WTC11 (cell line): ENCODE data around the gene SPDL1. TPM values are rescaled to one million over a fixed set of nuclear protein-coding genes. Genes with fewer than 3 reads are reported as not detected.

Experiments
- ATAC-seq: fragments of 200-7000 bp; cut with Tn5 transposase; 2 replicates; pipeline ENCODE4 v1.10.0; 2021; ENCODE audit warnings: mild to moderate bottlenecking, moderate library complexity
- CTCF ChIA-PET: fragments of 300-600 bp; sonication (Branson Sonifier 250); formaldehyde crosslinking; loops from one replicate; lab custom pipeline; 2021; ENCODE audit warnings: antibody characterized with exemption; lab: Charles Lee
- POLR2A ChIA-PET: fragments of 350-600 bp; sonication (Branson Sonifier 250); formaldehyde crosslinking; loops from one replicate; lab custom pipeline; 2021; ENCODE audit warnings: antibody characterized with exemption; lab: Charles Lee
- DNase-seq: peaks from one replicate; pipeline ENCODE4 v3.0.0; 2021; ENCODE audit warnings: low spot score
- H3K27ac Mint-ChIP-seq: 2 replicates; pipeline ENCODE4 v1.8.0; 2021; ENCODE audit warnings: mixed read lengths
- H3K27me3 Mint-ChIP-seq: 2 replicates; pipeline ENCODE4 v1.8.0; 2021; ENCODE audit warnings: low read depth, mild to moderate bottlenecking, moderate library complexity, mixed read lengths
- H3K36me3 Mint-ChIP-seq: 2 replicates; pipeline ENCODE4 v1.8.0; 2021; ENCODE audit warnings: mixed read lengths
- H3K4me1 Mint-ChIP-seq: 2 replicates; pipeline ENCODE4 v1.8.0; 2022; ENCODE audit warnings: mixed read lengths
- H3K4me3 Mint-ChIP-seq: 2 replicates; pipeline ENCODE4 v1.8.0; 2021; ENCODE audit warnings: mild to moderate bottlenecking, moderate library complexity, mixed read lengths
- H3K9me3 Mint-ChIP-seq: 2 replicates; pipeline ENCODE4 v1.8.0; 2021; ENCODE audit warnings: mixed read lengths
- EMX1 ChIP-seq: fragments of 250-450 bp; sonication (Bioruptor Pico); IDR thresholded peaks from 2 replicates; pipeline ENCODE4 v1.8.0; 2021; ENCODE audit warnings: mild to moderate bottlenecking
- ETV6 ChIP-seq: sonication (generic); formaldehyde crosslinking; IDR thresholded peaks from 2 replicates; pipeline ENCODE4 v1.8.1; 2022; ENCODE audit warnings: mild to moderate bottlenecking, missing genetic modification reagents
- NR1H2 ChIP-seq: sonication (generic); formaldehyde crosslinking; IDR thresholded peaks from 2 replicates; pipeline ENCODE4 v1.9.0; 2021; ENCODE audit warnings: mild to moderate bottlenecking, moderate library complexity, missing genetic modification reagents
- TCF7 ChIP-seq: sonication (generic); formaldehyde crosslinking; IDR thresholded peaks from 2 replicates; pipeline ENCODE4 v1.8.0; 2022; ENCODE audit warnings: mild to moderate bottlenecking, low read depth, missing genetic modification reagents, moderate library complexity
- ZNF416 ChIP-seq: fragments of 250-450 bp; sonication (Bioruptor Pico); IDR thresholded peaks from 2 replicates; pipeline ENCODE4 v1.9.0; 2021; ENCODE audit warnings: mild to moderate bottlenecking, inconsistent platforms
- total RNA-seq: library from RNA; stranded (reverse); gene quantifications from 3 replicates; pipeline ENCODE4 v1.2.3, GENCODE V29; 2021
- TF ChIP-seq, protein P1 (sequence below): fragments of 200-600 bp; IDR thresholded peaks from 2 replicates; pipeline ENCODE4 v1.8.0; 2022; ENCODE audit warnings: antibody characterized with exemption
- TF ChIP-seq, protein P2 (sequence below): sonication (generic); formaldehyde crosslinking; IDR thresholded peaks from 2 replicates; pipeline ENCODE4 v1.8.0; 2022; ENCODE audit warnings: mild to moderate bottlenecking, missing genetic modification reagents
- TF ChIP-seq, protein P3 (sequence below): sonication (generic); formaldehyde crosslinking; IDR thresholded peaks from 2 replicates; pipeline ENCODE4 v1.8.0; 2023; ENCODE audit warnings: missing genetic modification reagents
- TF ChIP-seq, protein P4 (sequence below): fragments of 250-450 bp; sonication (Bioruptor Pico); conservative IDR thresholded peaks from 2 replicates; pipeline ENCODE4 v1.9.0; 2021; ENCODE audit warnings: mild to moderate bottlenecking

The SPDL1 gene
- total RNA-seq, 1 experiment from 2014 or later, result 35.1 TPM

DNA sequence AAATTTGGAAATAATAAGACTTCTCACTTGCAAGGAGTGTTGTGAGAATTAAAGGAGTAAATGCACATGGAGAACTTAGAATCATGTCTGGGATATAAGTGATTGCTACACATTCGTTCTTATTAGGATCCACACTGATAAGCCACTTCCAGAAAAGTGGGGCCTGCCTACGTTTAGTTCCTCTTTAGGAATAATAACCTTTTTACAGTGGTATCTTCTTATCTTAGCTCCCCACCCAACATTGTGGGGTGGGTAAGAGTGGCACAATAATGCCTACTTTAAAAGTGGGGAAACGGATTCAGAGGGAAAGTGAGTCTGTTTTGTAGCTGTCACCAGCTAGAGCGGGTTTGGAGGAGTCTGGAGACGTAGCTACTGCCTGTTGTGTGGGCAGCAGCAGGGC is 69.5 kb downstream of the SPDL1 start:
- H3K27ac Mint-ChIP-seq, result no peak overlapping the region
- TF ChIP-seq, protein P1, sequence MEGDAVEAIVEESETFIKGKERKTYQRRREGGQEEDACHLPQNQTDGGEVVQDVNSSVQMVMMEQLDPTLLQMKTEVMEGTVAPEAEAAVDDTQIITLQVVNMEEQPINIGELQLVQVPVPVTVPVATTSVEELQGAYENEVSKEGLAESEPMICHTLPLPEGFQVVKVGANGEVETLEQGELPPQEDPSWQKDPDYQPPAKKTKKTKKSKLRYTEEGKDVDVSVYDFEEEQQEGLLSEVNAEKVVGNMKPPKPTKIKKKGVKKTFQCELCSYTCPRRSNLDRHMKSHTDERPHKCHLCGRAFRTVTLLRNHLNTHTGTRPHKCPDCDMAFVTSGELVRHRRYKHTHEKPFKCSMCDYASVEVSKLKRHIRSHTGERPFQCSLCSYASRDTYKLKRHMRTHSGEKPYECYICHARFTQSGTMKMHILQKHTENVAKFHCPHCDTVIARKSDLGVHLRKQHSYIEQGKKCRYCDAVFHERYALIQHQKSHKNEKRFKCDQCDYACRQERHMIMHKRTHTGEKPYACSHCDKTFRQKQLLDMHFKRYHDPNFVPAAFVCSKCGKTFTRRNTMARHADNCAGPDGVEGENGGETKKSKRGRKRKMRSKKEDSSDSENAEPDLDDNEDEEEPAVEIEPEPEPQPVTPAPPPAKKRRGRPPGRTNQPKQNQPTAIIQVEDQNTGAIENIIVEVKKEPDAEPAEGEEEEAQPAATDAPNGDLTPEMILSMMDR, result no peak
- TF ChIP-seq, protein P2, sequence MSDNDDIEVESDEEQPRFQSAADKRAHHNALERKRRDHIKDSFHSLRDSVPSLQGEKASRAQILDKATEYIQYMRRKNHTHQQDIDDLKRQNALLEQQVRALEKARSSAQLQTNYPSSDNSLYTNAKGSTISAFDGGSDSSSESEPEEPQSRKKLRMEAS (CRISPR knock-in tag), result no peak
- TF ChIP-seq, protein P3, sequence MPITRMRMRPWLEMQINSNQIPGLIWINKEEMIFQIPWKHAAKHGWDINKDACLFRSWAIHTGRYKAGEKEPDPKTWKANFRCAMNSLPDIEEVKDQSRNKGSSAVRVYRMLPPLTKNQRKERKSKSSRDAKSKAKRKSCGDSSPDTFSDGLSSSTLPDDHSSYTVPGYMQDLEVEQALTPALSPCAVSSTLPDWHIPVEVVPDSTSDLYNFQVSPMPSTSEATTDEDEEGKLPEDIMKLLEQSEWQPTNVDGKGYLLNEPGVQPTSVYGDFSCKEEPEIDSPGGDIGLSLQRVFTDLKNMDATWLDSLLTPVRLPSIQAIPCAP (CRISPR knock-in tag), result no peak
- TF ChIP-seq NR1H2 (CRISPR knock-in tag), result no peak
- no peak for TF ChIP-seq EMX1 (CRISPR knock-in tag)
- TF ChIP-seq, protein P4, sequence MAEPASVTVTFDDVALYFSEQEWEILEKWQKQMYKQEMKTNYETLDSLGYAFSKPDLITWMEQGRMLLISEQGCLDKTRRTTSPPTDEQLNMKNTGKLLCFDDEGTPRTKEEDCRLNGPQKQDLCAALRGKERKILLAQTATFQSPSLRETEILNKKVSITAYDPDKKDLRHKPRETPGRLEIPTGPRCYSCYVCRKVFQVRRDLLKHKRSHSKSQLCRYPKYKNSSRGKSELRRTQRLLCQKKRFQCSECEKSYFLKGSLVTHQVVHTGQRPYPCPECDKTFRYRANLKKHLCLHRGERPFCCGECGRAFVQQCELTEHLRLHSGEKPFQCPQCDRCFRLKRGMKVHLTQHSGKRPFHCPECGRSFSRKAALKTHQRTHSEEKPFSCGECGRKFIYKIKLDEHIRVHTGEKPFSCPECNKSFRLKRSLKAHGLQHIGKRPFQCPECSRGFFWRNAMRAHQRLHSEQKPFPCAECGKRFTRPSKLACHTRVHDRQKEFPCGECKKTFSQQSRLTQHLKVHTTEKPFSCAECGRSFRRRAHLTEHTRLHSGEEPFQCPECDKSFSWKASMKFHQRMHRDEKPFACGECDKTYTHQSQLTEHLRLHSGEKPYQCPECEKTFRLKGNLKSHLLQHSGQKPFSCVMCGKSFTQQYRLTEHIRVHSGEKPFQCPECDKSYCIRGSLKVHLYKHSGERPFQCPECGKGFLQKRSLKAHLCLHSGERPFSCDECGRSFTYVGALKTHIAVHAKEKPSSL (CRISPR knock-in tag), result no peak
- TF ChIP-seq ETV6 (CRISPR knock-in tag), result no peak
- no peak for TF ChIP-seq ZNF416 (CRISPR knock-in tag)
- no peak for TF ChIP-seq TCF7 (CRISPR knock-in tag)
- peaks cover 11% of the 10 kb centered on the region for H3K4me1 Mint-ChIP-seq
- H3K4me3 Mint-ChIP-seq, result no peak overlapping the region
- H3K36me3 Mint-ChIP-seq, result no peaks in the 10 kb centered on the region
- no peaks in the 10 kb centered on the region for H3K9me3 Mint-ChIP-seq
- ChIA-PET POLR2A (no interaction called here), CTCF (no interaction called here)
- no peak for DNase-seq
- no peak for ATAC-seq
- H3K27me3 Mint-ChIP-seq, result no peaks in the 10 kb centered on the region

Other genes with a start within 250 kb of the SPDL1 start
- gene DOCK2, start 53.5 kb downstream of the SPDL1 start, total RNA-seq, result 4.6 to 9.0 TPM (median 6.1 TPM) in 3 replicates